H1 (cell line): ENCODE results near the gene RGR. TPM values are rescaled to one million over a fixed set of nuclear protein-coding genes. Genes with fewer than 3 reads are reported as not detected.

ENCODE experiments used
- CREB1 ChIP-seq: IDR thresholded peaks from 2 replicates; pipeline ENCODE4 v1.6.1; 2012; ENCODE audit warnings: inconsistent platforms
- TEAD4 ChIP-seq: IDR thresholded peaks from 2 replicates; pipeline ENCODE4 v1.6.1; 2012; ENCODE audit warnings: low read depth, low read length, inconsistent platforms, mixed read lengths
- polyA plus RNA-seq, 7 experiments: library from polyadenylated mRNA; depleted of rRNA in 3 of 7; stranded (reverse) in 5 of 7; unstranded in 2 of 7; fragments of >200 nt in 5 of 7; fragments of 200-250 nt in 2 of 7; gene quantifications; 1 replicate in 5 of 7; 2 replicates in 1 of 7; 4 replicates in 1 of 7; pipeline versions ENCODE4 v1.2.1 to v1.2.3, GENCODE V29; 2011 to 2013; ENCODE audit warnings: missing spikeins in 2 of 7, mixed read lengths in 2 of 7
- total RNA-seq: library from RNA; stranded (reverse); fragmentation: NEBNext Ultra II Directional; extraction: Animal tissue kit (Norgen Biotek cat#: 25700); gene quantifications from 2 replicates; pipeline ENCODE4 v1.2.1, GENCODE V29; 2021

Gene RGR
- total and polyA plus RNA-seq, 2 of the 8 experiments (the other 6 are each of a cell fraction or from before 2014, with no cell fraction given) = not detected

DNA sequence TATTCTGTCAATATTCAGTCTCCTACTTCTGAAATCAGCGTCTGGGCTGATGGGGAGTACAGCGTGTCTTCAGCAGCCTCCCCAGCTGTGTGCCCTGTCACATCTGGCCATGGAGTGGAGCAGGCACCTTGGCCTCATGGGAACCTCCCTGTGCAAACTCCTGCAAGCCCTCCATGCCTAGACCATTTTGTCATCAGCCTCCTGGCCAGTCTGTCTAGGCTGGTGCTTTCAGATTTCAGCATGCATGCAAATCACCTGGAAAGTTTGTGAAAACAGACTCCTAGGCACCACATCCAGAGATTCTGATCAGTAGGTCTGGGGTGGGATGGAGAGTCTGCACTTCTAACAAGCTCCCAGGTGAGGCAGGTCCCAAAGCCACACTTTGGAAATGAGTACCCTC lies 57.4 kb downstream of the RGR start (continued):
- TF ChIP-seq TEAD4 (no peak), CREB1 (no peak)
